IgD-negative memory B cell (primary cell): ENCODE data around the gene CHRNB4. TPM values are rescaled to one million over a fixed set of nuclear protein-coding genes. Genes with fewer than 3 reads are reported as not detected.

Source experiments
- H3K27ac Mint-ChIP-seq, 3 donors: one replicate each; pipeline ENCODE4 v1.8.0; 2020 to 2022; ENCODE audit warnings: mild to moderate bottlenecking in 3 of 3, mixed read lengths in 3 of 3, moderate library complexity in 1 of 3
- H3K27me3 Mint-ChIP-seq: one replicate; pipeline ENCODE4 v1.8.0; 2021; ENCODE audit warnings: mixed read lengths
- H3K36me3 Mint-ChIP-seq: one replicate; pipeline ENCODE4 v1.8.0; 2020; ENCODE audit warnings: mild to moderate bottlenecking, mixed read lengths
- H3K4me1 Mint-ChIP-seq, 3 donors: one replicate each; pipeline ENCODE4 v1.8.0; 2020 to 2022; ENCODE audit warnings: mixed read lengths in 3 of 3, mild to moderate bottlenecking in 1 of 3
- H3K4me3 Mint-ChIP-seq, 4 donors: one replicate each; pipeline ENCODE4 v1.8.0; 2020 to 2022; ENCODE audit warnings: mild to moderate bottlenecking in 4 of 4, mixed read lengths in 4 of 4, moderate library complexity in 3 of 4
- H3K9me3 Mint-ChIP-seq, 3 donors: one replicate each; pipeline ENCODE4 v1.8.0; 2020 to 2021; ENCODE audit warnings: mixed read lengths in 3 of 3, mild to moderate bottlenecking in 1 of 3
- polyA plus RNA-seq: library from polyadenylated mRNA; unstranded; fragments of 300-500 nt; fragmentation: Illumina TruSeq; gene quantifications from one replicate; pipeline ENCODE4 v1.2.3, GENCODE V29; 2021

The CHRNB4 gene
- polyA plus RNA-seq, 1 donor from 2014 or later: not detected

DNA sequence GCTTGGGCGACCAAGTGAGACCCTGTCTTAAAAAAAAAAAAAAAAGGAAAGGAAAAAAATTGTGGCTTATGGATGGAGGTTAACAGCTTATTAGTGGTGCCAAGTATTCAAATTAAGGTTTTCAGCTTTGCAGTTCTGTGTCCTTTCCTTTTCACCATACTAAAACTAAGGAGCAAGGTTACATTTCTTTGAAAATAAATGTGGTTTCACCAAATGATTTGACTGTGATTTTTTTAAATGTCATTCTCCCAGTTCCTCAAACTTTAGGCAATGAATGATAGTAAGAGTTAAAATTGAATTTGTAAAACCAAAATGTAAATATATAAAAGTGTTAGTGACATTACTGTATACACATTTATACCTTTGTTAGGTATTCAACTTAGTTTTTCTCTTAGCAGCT, 66.1 kb downstream of the CHRNB4 start:
- H3K4me1 Mint-ChIP-seq: no peaks in the 10 kb centered on the region
- H3K27me3 Mint-ChIP-seq: peaks cover 4% of the 10 kb centered on the region
- no peak overlapping the region for H3K27ac Mint-ChIP-seq
- H3K36me3 Mint-ChIP-seq: no peaks in the 10 kb centered on the region
- H3K4me3 Mint-ChIP-seq: no peak overlapping the region
- no peaks in the 10 kb centered on the region for H3K9me3 Mint-ChIP-seq

Other genes starting within 250 kb of the CHRNB4 start
- gene IREB2, start 203.0 kb downstream of the CHRNB4 start, polyA plus RNA-seq: 12.7 TPM
- gene HYKK, start 133.6 kb downstream of the CHRNB4 start, polyA plus RNA-seq: not detected
- 169 TPM for gene PSMA4, start 100.8 kb downstream of the CHRNB4 start, polyA plus RNA-seq
- 0.95 TPM for gene CHRNA5, start 75.7 kb downstream of the CHRNB4 start, polyA plus RNA-seq
- gene CHRNA3, start 20.2 kb downstream of the CHRNB4 start, polyA plus RNA-seq: not detected
- 0.04 TPM for gene ADAMTS7, start 170.3 kb upstream of the CHRNB4 start, polyA plus RNA-seq
- 218 TPM for gene MORF4L1, start 231.7 kb upstream of the CHRNB4 start, polyA plus RNA-seq